Adrenal gland (tissue), 5 donors: ENCODE data around the gene HSP90AB1.

Source experiments
- CTCF ChIP-seq, 6 experiments: fragments of 450-650 bp in 4 of 6; fragments of 200-600 bp in 2 of 6; sonication (generic) in 1 of 6; IDR thresholded peaks; 1 replicate in 5 of 6; 2 replicates in 1 of 6; pipeline versions ENCODE4 v1.5.1 to v1.8.0; 2016 to 2021; ENCODE audit warnings: antibody characterized with exemption in 6 of 6, mild to moderate bottlenecking in 2 of 6, moderate library complexity in 1 of 6
- POLR2A ChIP-seq, 2 donors: fragments of 450-650 bp; IDR thresholded peaks; one replicate each; pipeline ENCODE4 v1.6.1; 2017; ENCODE audit warnings: antibody characterized with exemption in 2 of 2, mild to moderate bottlenecking in 2 of 2, moderate library complexity in 1 of 2
- donor health status: DM: no; HTN: no; CAD: no.

DNA sequence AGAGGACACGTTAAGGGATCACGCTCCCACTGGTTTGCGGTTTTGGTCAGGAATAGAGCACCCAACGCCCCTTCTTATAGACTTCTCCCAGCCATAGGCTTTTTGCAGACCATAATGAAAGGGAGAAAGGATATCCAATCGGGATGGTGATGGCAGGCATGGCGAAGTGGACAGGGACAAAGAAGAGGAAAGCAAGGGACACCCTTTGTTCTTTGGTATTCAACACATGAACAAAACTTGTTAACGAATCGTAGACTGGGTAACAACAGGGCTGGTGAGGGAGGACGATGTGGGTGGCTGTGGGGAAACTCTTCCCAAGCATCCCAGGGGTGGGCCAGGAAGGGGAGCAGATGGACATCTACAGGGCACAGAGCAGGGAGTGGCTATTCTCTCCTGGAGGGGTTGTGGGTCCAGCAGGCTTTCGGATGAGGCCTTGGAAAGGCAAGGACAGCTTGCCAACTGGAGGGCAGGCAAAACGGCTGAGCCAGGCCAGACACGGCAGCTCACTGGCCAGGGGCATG lies 1.4 kb upstream of the HSP90AB1 start:
- TF ChIP-seq CTCF (IDR thresholded peaks at IDR 0.05): no peak
- TF ChIP-seq POLR2A (IDR thresholded peaks at IDR 0.05): no peak
